Lower leg skin (tissue), 4 donors: ENCODE data around the gene CEACAM21. TPM values are rescaled to one million over a fixed set of nuclear protein-coding genes. Genes with fewer than 3 reads are reported as not detected.

ENCODE experiments used
- DNase-seq, 2 donors: peaks; one replicate each; pipeline ENCODE4 v3.0.0-alpha.2; 2019; ENCODE audit warnings: low spot score in 2 of 2
- H3K4me3 ChIP-seq: fragments of 200-600 bp; sonication (generic); 2 replicates; pipeline ENCODE4 v1.5.1; 2017; ENCODE audit warnings: mild to moderate bottlenecking, low read depth; ENCODE audit not compliant: poor library complexity, severe bottlenecking
- POLR2A ChIP-seq, 2 donors: fragments of 450-650 bp; IDR thresholded peaks; one replicate each; pipeline ENCODE4 v1.6.1; 2016 to 2017; ENCODE audit warnings: antibody characterized with exemption in 2 of 2, mild to moderate bottlenecking in 1 of 2, moderate library complexity in 1 of 2
- WGBS, 2 donors: methylation state at CpG; one replicate each; pipeline ENCODE4 v1.1.5; 2018; 5-methylcytosine and 5-hydroxymethylcytosine counted together
- intact Hi-C: fragments of 100-400 bp; cut with DNase I; formaldehyde crosslinking; loops from one replicate; pipeline ENCODE4 v1.15.0; 2023; ENCODE audit warnings: low total_unique reads
- total RNA-seq, 4 donors: library from RNA; depleted of rRNA; stranded (reverse); fragments of >200 nt; gene quantifications; one replicate each; pipeline ENCODE4 v1.1.0, GENCODE V29; 2016
- TF ChIP-seq, protein P1 (sequence below), 3 donors: fragments of 450-650 bp; IDR thresholded peaks; one replicate each; pipeline ENCODE4 v1.5.1; 2016; ENCODE audit warnings: antibody characterized with exemption in 3 of 3, mild to moderate bottlenecking in 3 of 3, moderate library complexity in 2 of 3

The CEACAM21 gene
- total RNA-seq, 4 donors from 2014 or later: 0.75 TPM; not detected in 3

DNA sequence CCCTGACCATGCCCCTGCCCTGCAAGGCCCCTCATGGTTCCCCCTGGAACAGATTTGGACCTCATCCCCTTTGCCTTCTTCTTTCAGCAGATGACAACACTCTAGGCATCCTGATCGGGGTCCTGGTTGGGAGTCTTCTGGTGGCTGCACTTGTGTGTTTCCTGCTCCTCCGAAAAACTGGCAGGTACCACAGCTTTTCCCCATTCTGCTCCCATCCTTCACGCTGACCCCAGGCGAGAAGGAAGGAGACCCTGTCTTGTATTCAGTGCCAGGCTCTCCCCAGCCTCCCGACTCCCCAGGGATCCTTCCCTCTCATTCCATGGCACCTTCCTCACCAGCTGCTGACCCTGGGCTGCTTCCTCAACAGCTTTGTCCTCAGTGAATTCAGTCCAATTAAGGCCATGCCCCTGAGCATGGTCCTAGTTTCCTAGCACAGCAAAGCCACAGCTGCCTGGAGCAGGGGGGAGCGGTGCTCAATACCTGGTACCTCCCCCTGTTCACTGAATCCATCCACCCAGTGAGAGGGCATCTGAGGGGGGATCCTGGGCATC, 8.4 kb downstream of the CEACAM21 start:
- H3K4me3 ChIP-seq: no peak overlapping the region
- intact Hi-C loops: no loop called here
- no peak for DNase-seq
- WGBS, 2 donors: 50 to 81% methylated on average over 6 of the region's 6 CpGs
- TF ChIP-seq, protein P1, sequence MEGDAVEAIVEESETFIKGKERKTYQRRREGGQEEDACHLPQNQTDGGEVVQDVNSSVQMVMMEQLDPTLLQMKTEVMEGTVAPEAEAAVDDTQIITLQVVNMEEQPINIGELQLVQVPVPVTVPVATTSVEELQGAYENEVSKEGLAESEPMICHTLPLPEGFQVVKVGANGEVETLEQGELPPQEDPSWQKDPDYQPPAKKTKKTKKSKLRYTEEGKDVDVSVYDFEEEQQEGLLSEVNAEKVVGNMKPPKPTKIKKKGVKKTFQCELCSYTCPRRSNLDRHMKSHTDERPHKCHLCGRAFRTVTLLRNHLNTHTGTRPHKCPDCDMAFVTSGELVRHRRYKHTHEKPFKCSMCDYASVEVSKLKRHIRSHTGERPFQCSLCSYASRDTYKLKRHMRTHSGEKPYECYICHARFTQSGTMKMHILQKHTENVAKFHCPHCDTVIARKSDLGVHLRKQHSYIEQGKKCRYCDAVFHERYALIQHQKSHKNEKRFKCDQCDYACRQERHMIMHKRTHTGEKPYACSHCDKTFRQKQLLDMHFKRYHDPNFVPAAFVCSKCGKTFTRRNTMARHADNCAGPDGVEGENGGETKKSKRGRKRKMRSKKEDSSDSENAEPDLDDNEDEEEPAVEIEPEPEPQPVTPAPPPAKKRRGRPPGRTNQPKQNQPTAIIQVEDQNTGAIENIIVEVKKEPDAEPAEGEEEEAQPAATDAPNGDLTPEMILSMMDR (IDR thresholded peaks at IDR 0.05): no peak
- TF ChIP-seq POLR2A (IDR thresholded peaks at IDR 0.05): no peak

DNA sequence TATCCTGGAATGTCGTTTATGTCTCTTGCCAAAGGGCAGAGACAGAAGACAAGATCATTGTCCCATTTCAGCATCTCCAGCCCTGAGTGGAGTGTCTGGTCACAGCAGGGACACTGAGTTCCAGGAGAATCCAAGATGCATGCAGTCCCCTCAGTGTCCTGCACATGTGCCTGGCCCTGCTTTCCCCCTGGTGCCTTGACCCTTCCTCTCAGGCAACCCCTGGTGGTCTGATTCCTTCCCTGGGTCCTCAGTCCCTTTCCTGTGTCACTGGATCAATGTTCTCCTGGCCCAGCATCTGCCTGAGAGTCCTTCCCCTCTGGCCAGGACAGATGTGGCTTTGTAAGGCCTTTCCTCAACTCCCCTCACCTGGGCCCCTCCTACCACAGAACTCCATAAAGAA, 9.0 kb downstream of the CEACAM21 start:
- TF ChIP-seq, protein P1 (IDR thresholded peaks at IDR 0.05): no peak
- TF ChIP-seq POLR2A (IDR thresholded peaks at IDR 0.05): no peak
- DNase-seq: no peak
- WGBS, 2 donors: 56 to 69% methylated on average over 1 of the region's 1 CpG
- no peak overlapping the region for H3K4me3 ChIP-seq
- intact Hi-C loops: no loop called here

DNA sequence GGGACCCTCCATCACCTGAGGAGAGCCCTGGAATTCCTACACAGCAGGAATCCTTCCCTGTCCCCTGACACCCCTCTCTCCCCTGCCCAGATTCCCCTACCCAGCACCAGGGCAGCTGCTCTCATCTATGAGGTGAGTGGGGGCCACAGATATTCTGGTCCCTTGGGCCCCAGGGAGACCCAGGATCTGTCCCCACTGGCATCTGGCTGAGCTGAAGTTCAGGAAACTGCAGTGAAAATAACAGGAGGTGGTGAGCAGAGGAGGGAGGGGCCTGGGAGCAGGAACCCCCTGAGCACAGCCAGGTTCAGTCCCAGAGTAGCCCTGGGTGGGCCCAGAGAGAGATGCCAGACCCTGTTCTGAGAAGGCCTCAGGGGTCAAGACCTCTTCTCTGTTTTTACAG, 10.1 kb downstream of the CEACAM21 start:
- intact Hi-C loops: no loop called here
- H3K4me3 ChIP-seq: no peak overlapping the region
- no peak for DNase-seq
- TF ChIP-seq POLR2A (IDR thresholded peaks at IDR 0.05): no peak
- TF ChIP-seq, protein P1 (IDR thresholded peaks at IDR 0.05): no peak

DNA sequence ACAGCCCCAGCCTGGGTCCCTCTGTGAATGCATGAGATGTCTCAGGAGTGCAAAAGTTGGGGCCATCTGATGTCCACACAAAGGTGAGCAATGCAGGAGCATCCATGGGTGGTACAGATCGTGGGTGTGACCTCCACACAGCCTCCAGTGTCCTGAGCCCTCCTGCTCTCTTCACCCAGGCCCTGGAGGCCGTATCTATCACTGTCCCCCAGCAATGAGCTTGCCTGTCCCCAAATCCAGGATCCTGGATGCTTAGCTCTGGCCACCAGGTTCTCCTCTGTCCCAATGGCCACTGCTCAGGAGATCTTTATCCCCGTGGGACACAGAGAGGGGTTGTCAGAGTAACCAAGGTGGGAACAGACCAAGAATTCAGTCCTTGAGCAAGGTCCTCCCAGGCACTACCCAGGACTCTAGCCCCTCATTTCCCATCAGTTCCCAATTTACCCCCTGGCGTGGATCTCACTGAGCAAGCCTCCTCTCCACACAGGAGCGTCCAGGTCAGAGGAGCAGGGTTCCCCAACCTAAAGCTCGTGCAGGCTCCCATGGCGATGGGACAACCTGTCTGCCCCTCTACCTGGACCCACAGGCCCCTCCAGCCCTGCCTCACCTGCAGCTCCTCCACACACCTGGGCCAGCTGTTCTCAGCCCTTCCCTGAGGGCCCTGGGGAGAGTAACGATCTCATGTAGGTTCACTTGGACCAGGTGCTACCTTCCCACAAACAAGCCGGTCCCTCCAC, 11.3 kb downstream of the CEACAM21 start:
- no peak for DNase-seq
- TF ChIP-seq POLR2A (IDR thresholded peaks at IDR 0.05): no peak
- TF ChIP-seq, protein P1 (IDR thresholded peaks at IDR 0.05): no peak
- intact Hi-C loops: no loop called here
- 59 to 65% methylated on average over 9 of the region's 9 CpGs for WGBS, 2 donors
- H3K4me3 ChIP-seq: no peak overlapping the region

DNA sequence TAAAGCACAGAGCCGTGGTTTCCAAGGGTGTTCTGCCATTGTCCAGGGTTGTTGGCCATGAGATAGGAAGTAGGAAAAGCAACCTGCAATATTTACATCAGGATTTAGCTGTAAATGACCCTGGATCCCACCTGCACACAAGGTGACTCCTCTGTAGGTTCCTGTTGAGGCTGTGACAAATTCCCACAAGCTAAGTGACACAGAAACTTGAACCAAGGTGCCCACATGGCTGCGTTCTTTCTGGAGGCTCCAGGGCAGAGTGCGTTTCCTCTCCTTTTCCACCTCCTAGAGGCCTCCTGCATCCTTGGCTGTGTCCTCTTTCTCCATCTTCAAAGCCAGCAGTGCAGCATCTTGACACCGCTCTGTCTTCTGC, 11.9 kb downstream of the CEACAM21 start:
- TF ChIP-seq POLR2A (IDR thresholded peaks at IDR 0.05): no peak
- 72 to 85% methylated on average over 4 of the region's 4 CpGs for whole genome bisulfite sequencing, 2 donors
- no peak overlapping the region for H3K4me3 ChIP-seq
- intact Hi-C loops: no loop called here
- no peak for DNase-seq

DNA sequence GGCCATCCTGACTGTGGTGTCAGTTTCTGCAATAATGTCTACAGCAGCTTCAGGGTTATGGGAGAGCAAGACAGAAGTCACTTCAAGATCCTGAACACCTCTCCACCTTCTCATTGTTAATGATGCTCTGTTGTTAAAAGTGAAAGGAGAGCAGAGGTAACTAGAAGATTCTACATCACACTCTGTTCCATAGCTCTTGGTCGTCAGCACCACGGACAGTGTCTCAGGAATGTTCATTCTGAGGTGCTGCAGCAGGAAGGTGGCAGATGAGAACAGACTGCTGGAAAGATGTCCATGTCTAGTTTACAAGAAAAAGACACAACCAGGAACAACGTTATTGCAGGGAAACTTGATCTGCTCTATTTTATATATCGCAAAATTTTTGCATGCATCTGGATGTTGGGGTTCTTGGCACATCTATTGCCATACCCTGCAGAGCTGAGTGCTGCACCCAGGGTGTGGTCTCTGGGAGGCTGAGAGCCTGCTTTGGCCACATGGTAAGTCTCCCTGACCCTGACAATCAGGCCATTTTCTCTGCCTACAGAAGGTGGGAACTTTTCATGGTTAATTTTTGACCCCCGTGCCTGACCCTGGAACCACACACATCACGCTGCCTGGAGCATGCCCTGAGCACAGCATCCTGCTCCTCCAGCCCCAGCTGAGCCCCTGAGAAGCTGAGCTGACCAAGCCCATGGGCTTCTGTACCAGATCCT, 12.7 kb downstream of the CEACAM21 start:
- 28 to 31% methylated on average over 6 of the region's 6 CpGs for WGBS, 2 donors
- intact Hi-C loops: no loop called here
- no peak overlapping the region for H3K4me3 ChIP-seq
- TF ChIP-seq, protein P1 (IDR thresholded peaks at IDR 0.05): no peak
- no peak for TF ChIP-seq POLR2A (IDR thresholded peaks at IDR 0.05)
- DNase-seq: no peak
